GM21515 (cell line): ENCODE data around the gene MT1H.
"Not testable (repeated sequence)": the region's sequence is repeated elsewhere in the genome, so short reads cannot be mapped to it uniquely, and the experiment has no call there.

Source experiments
- ATAC-seq: cut with Tn5 transposase; IDR thresholded peaks from one replicate; pipeline ENCODE4 v1.9.1; 2021; ENCODE audit not compliant: unreplicated experiment

Gene MT1H

DNA sequence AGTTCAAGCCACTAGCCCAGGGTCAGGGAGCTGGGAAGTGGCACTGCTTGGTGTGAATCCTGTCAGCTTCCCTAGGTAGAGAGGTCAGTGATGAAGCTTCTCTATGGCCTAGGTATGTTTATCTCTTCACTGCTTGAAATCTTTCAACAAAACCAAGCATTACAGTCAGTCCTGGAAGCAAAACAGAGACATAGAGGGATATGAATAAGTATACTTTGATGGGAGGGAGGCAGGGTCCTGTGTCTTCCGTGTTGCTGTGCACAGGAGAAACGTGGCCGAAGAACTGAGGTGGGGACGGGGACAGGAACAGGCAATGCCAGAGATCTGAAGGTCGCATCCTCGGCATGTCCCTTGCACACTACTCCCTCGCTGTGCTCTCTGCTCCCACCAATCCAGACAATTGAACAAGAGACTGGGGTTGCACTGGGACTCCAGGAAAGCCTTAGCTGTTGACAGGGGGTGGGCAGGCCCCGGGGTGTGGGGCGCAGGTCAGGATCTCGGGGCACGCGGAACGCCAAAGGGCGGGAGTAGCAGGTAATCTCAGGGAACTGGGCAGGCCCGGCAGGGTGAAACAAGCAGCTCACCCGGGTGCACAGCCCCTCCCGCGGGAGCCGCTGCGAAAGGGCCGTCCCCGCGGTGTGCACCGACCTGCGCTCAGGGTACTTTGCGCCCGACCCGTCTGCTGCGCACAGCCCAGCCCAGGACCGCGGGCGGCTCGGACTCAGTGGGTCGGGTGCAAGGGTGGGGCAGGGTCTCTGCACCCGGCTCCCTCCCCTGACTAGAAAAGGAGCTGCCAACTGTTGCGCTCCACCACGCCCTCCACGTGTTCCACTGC lies at the start of gene MT1H:
Gene MT1H, plus strand, starts transcription at position 810 of the 835 bp plus-strand sequence. CDS start 71 bp downstream, outside the sequence.
- no peak for ATAC-seq

DNA sequence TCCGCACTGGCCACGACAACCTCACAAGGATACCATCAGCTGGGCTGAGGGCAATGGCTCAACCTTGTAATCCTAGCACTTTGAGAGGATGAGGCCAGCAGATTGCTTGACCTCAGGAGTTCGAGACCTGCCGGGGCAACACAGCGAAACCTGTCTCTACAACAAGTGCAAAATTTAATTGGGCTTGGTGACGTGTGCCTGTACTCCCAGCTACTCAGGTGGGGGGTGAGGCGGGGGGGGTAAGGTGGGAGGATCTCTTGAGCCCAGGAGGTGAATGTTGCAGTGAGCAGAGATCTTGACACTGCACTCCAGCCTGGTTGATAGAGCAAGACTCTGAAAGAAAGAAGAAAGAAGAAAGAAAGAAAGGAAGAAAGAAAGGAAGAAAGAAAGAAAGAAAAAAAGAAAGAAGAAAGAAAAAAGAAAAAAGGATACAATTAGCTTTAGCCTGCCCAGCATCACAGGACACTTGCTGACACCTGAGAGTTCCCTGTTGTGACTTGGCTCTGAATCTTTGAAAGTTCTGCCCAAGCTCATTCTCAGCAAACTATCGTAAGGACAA lies 49.2 kb upstream of the MT1H start:
- no peak for ATAC-seq

DNA sequence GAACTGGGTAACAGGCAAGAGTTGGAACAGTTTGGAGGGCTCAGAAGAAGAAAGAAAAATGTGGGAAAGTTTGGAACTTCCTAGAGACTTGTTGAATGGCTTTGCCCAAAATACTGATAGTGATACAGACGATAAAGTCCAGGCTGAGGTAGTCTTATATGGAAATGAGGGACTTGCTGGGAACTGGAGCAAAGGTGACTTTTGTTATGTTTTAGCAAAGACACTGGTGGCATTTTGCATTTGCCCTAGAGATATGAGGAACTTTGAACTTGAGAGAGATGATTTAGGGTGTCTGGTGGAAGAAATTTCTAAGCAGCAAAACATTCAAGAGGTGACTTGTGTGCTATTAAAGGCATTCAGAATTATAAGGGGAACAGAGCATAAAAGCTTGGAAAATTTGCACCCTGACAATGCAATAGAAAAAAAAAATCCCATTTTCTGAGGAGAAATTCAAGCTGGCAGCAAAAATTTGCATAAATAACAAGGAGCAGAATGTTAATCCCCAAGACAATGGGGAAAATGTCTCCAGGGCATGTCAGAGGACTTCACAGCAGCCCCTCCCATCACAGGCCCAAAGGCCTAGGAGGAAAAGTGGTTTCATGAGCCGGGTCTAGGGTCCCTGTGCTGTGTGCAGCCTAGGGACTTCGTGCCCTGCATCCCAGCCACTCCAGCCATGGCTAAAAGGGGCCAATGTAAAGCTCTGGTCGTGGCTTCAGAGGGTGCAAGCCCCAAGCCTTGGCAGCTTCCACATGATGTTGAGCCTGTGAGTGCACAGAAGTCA lies 47.8 kb upstream of the MT1H start:
- not testable (repeated sequence) for ATAC-seq

DNA sequence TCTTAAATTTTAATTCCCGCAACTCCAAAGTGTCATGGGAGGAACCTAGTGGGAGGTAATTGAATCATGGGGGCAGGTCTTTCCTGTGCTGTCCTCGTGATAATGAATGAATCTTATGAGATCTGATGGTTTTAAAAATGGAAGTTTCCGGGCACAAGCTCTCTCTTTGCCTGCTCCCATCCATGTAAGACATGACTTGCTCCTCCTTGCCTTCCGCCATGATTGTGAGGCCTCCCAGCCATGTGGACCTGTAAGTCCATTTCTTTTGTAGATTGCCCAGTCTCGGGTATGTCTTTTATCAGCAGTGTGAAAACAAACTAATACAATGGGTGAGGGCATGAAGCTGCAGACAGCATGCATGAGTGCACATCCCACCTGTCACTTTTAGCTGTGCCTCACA lies 46.4 kb upstream of the MT1H start:
- not testable (repeated sequence) for ATAC-seq

DNA sequence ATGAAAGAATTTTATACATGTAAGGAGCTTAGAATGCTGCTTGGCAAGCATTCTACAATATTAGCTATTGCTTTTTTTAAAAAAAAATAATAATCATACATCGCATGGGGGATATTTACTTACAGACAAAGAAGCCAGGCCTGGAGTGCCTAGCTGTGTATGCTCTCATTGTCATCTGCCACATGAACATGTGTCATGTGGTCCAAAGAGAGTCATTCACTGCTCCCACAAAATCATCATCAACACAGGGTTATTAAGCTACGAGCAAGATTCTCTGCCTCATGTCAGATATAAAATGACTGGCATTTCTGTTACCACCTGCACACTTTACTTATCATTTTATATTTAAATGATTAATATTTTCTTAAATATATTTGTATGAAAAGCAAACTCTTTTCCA lies 46.0 kb upstream of the MT1H start:
- no peak for ATAC-seq

GRCh38 chr16:56625140-56625942 lies 44.3 kb upstream of the MT1H start, which contains the start of gene MT1E:
MT1E (plus strand) TSS chr16:56625781; CDS start chr16:56625852, 71 bp downstream.
- ATAC-seq: no peak

DNA sequence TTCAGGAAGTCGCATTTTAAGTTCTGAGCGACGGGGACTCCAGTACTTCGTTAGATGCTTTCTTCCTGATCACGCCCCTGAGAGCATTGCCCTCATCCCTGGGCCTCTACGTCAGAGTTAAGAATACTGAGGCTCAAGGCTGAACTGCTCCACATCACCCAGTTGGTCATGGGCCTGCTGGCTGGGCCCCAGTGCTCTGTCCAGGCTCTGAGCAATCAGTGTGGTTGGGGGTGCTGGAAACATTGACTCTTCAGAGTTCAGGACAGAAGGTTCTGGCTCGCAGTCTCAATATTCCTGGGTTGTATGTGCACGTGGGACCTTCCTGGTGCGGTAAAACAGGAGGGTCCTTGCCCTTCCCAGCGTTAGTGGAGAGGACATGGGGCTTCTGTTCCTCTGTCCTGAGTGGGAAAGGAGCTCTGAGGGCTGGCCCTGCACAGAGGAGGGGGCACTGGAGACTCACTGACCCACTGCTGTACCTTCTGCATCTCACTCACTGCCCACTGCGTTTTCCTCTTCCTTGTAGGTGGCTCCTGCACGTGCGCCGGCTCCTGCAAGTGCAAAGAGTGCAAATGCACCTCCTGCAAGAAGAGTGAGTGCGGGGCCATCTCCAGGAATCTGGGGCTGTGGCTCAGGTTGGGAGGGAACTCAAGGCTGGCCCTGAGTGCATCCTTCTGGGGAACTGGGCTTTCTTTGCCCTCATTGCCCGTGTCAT lies 43.5 kb upstream of the MT1H start:
- ATAC-seq: no peak

DNA sequence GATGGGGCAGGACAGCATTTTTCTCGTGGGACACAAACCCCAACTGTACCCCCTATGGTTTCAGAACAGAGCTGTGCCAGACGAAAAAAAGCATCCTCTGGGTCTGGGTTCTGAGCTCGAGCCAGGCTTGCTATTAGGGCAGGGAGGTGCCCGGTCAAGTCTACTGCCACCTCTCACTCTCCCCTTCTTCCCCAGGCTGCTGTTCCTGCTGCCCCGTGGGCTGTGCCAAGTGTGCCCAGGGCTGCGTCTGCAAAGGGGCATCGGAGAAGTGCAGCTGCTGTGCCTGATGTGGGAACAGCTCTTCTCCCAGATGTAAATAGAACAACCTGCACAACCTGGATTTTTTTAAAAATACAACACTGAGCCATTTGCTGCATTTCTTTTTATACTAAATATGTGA lies 42.9 kb upstream of the MT1H start:
- no peak for ATAC-seq

DNA sequence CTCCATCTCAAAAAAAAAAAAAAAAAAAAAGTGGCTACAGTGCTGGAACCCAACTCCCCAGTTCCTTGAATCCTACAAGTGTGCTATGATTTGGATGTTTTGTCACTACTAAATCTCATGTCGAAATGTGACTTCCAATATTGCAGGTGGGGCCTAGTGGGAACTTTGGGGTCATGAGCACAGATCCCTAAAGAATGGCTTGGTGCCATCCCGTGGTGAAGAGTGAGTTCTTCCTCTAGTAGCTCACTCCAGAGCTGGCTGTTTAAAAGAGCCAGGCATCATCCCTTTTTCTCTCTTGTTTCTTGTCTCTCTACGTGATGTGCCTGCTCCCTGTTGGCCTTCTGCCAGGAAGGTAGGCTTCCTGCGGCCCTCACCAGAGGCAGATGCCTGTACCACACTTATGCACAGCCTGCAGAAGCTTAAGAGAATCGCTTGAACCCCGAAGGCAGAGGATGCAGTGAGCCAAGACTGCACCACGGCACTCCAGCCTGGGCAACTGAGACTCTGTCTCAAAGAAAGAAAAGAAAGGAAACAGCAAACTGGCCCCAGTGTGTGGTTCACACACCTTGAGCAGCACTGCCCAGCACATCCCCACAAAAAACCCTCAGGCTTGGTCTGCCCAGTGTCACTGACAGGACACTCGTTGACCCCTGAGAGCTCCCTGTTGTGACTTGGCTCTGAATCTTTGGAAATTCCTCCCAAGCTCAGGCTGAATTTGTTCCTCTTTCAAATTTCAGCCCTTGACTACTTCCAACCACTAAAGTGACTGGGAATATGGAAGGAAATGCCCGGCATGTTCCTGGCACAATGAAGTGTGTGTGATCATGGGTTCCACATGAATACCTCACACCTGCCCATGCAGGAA lies 40.9 kb upstream of the MT1H start:
- no peak for ATAC-seq

DNA sequence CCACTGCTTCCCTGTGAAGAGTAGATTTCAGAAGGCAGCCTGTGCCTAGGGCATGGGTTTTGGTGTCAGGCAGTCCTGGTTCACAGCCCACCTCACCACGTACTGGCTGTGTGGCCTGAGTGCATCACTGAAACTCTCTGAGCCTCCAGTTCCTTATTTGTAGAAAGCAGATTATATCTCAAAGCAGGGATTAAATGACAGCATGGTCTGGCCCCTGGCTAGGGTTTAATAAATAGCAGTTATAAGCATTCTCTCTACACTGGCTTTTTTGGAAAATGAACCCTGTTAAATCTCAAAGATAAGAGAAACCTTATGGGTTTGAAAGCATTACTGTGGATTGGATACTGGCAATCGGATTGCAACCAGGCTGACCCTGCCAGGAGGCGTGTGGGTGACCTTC lies 40.1 kb upstream of the MT1H start:
- ATAC-seq: no peak

DNA sequence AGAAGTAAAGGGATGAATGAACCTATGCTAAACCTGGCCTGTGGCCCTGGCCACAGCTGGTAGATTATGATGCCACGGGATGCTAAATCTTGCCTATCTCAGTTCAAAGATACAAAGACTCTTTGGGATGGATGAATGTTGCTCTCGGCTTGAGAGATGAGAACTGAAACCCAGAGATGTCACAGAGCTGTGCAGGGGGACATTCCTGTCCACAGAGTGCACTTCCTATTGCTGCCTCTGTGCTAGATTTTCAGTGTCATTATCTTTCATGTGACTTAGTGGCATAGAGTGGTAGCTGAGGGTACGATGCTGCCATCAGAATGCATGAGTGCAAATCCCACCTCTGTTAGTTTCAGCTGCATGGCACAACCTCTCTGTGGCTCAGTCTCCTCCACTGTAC lies 39.5 kb upstream of the MT1H start:
- peak; percentile 71 for ATAC-seq

- ATAC-seq: no peak
These were observed 38.4 kb upstream of the MT1H start for GRCh38 chr16:56631197-56631596.

GRCh38 chr16:56631832-56632155 lies 37.8 kb upstream of the MT1H start:
- ATAC-seq: no peak

DNA sequence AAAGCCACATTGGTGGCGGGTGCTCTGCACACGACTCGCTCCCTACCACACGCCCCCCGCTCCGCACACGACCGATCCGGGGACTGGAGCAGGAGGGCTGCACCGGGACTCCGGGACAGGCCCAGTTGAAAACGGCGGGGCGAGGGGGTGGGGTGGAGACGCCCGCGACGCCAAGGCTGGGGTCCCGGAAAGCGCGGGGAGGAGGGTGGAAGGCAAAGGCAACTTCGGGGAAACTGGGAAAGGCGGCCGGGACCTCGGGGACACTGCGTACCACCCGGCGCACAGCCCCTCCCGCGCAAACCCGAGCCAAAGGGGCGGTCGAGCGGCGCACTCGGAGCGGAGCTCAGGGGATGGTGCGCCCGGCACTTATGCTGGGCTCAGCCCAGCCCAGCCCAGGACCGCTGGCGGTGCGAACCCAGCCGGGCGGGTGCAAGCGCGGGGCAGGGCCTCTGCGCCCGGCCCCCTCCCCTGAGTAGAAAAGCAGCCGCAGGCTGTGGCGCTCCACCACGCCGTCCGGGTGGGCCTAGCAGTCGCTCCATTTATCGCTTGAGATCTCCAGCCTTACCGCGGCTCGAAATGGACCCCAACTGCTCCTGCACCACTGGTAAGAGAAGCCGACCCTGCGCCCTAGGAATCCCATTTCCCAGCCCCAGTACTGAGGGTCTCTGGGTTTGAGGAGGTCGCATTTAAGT lies 37.3 kb upstream of the MT1H start, which contains the start of gene MT1M:
Gene MT1M, plus strand, starts transcription at position 504 of the 692 bp plus-strand sequence. Its CDS starts 73 bp downstream, at position 577.
- ATAC-seq: no peak

GRCh38 chr16:56632848-56633365 lies 36.7 kb upstream of the MT1H start:
- ATAC-seq: no peak

DNA sequence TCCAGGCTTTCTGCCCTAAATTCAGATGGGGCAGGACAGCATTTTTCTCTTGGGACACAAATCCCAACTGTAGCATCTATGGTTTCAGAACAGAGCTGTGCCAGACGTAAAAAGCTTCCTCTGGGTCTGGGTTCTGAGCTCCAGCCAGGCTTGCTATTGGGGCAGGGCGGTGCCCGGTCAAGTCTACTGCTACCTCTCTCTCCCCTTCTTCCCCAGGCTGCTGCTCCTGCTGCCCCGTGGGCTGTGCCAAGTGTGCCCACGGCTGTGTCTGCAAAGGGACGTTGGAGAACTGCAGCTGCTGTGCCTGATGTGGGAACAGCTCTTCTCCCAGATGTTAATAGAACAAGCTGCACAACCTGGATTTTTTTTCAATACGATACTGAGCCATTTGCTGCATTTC lies 36.1 kb upstream of the MT1H start:
- no peak for ATAC-seq

DNA sequence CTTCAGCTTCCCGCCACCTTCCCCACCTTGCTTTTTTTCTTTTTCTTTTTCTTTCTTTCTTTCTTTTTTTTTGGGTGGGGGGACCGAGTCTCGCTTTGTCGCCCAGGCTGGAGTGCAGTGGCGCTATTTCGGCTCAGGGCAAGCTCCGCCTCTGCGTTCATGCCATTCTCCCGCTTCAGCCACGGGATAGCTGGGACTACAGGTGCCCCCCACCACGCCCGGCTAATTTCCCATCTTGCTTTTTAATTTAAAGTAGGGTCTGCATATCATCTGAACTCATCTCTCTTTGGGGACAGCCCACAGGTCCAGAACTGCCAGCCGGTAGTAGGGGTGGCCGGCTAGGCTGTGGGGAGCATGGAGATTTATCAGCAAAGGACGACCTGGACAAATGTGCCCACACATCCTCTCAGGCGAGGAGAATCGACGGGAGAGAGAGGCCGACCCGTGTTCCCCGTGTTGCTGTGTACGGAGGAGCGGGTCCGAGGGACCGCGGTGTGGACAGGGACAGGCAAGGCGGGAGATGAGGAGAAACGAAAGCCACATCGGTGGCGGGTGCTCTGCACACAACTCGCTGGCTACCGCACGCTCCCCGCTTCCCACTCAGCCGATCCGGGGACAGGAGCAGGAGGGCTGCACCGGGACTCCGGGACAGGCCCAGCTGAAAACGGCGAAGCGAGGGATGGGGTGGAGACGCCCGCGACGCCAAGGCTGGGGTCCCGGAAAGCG lies 34.7 kb upstream of the MT1H start:
- ATAC-seq: no peak

GRCh38 chr16:56635441-56635967 lies 34.1 kb upstream of the MT1H start:
- ATAC-seq: no peak
